GM21529 (cell line): ENCODE results near the gene TENM4.
A peak's percentile ranks its signal among the peaks of the same experiment; 100 is the strongest.
"Not testable (repeated sequence)": the region's sequence is repeated elsewhere in the genome, so short reads cannot be mapped to it uniquely, and the experiment has no call there.

Experiments
- ATAC-seq: cut with Tn5 transposase; IDR thresholded peaks from one replicate; pipeline ENCODE4 v1.9.1; 2021; ENCODE audit not compliant: unreplicated experiment

The TENM4 gene

DNA sequence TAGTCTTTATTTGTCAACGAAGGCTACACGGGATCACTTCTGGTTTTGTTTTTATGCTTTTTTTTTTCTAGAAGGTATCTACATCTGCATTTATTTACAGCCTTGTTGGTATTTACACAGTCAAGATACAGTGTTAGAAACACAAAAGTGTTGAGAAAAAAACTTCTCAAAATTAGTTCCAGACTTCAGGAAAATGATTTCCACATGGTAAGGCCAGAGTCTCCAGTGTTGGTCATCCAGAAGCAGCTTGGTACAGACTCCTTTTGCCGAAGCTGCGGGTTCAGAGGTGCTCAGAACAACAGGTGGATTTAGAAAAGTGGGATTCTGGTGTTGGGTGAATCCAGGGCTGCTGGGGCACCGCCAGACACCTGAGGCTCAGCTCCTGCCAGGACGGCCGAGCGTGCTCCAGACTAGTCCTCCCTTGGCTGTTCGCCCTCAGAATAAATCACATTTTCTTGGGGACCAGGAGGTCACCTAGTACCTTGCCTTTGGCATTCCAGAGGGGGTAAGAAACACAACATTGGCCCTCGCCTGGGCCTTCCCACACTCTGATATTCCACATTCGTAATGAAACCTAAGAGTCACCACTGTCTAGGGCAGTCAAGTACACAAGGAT, 787.4 kb downstream of the TENM4 start:
- ATAC-seq = no peak

- no peak for ATAC-seq
Measured at GRCh38 chr11:78652843-78653239, 788.0 kb downstream of the TENM4 start.

DNA sequence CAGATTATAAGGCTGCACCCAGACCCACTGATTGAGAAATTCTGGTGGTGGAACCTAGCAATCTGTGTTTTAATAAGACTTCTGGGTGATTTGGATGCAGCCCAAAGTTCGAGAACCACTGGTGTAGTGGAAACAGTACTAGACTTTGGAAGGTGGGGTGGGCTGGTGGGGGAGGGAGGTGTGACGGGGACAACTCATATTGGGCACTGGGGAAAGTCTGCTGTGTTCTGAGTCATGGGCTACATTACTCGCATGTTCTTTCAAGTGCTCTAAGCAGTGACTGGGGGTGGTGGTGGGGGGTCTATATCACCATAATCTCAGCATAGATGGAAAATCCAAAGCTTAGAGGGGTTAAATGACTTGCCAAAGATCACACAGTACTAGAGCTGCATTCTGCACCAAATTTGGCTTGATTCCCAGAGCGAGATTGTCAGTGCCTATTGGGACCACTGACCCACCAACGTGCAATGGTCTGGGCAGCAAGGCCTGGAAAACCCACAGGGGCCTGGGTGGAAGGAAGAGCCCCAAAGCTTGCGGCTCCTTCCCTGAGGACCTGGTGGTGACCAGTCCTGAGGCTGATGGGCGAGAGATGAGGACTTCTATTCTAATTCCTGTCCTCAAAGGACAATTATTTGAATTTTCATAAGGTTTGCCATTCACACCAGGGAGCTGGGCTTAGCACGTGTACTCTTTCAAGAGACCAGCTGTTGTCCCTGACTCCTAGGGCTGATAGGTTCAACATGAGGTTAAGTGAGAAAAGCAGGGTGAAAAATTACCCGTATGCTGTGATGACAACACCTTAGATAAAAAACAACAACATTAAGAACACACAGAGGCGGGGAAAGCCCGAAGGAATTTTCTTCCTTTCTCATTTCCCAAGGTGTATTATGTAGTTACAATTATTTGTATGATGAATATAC, 788.6 kb downstream of the TENM4 start:
- ATAC-seq = no peak

DNA sequence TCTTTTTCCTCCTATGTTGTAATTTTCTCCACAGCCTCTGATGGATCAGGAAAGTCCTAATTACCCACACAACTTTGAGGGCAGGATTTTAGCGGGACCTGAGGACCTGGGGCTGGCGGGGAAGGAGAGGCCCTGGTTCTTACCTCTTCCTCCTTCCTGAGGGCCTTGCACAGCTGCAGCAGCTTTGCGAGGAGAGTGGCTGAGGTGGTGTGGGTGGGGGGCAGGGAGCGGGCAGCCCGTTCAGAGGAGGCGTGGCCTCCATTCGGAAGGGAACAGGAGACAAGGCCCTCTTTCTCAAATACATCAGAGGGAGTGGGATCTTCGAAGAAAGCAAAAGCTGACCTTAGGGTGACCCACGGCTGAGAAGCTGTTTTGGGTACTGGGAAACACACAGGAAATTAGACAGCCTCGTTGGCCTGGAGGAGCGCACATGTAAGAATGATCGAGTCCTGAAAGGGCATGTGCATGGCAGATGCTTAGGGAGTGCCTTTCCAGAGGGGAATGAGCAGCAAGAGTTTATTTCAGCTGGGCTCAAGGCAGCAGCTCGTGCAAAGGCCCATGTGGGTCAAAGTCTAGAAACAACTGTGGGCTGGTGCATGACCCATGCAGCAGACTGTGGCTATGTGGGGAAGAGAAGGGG, 789.6 kb downstream of the TENM4 start:
- no peak for ATAC-seq

GRCh38 chr11:78649361-78650215, 791.2 kb downstream of the TENM4 start:
- ATAC-seq = no peak

GRCh38 chr11:78647986-78648875, 792.6 kb downstream of the TENM4 start:
- ATAC-seq = no peak

GRCh38 chr11:78647266-78647915, 793.4 kb downstream of the TENM4 start:
- no peak for ATAC-seq

GRCh38 chr11:78646564-78647185, 794.2 kb downstream of the TENM4 start:
- peak; percentile 55 for ATAC-seq

GRCh38 chr11:78645226-78646202, 795.3 kb downstream of the TENM4 start:
- ATAC-seq = peak; percentile 91

DNA sequence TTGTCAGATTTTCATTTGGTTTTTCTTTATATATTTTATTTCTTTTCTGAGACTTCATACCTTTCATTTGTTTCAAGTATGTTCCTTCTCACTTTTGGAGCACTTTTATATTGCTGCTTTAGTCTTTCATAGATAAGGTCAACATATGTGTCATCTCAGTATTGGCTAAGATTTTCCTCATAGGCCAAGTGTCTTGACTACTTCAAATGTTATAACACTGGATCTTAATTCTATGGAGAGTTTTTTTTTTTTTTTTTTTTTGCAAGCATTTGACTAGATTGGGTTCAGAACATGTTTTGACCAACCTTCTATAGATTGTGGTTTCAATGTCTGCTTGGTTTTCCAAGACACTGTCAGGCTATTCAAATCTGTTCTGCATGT, 797.2 kb downstream of the TENM4 start:
- ATAC-seq = no peak

DNA sequence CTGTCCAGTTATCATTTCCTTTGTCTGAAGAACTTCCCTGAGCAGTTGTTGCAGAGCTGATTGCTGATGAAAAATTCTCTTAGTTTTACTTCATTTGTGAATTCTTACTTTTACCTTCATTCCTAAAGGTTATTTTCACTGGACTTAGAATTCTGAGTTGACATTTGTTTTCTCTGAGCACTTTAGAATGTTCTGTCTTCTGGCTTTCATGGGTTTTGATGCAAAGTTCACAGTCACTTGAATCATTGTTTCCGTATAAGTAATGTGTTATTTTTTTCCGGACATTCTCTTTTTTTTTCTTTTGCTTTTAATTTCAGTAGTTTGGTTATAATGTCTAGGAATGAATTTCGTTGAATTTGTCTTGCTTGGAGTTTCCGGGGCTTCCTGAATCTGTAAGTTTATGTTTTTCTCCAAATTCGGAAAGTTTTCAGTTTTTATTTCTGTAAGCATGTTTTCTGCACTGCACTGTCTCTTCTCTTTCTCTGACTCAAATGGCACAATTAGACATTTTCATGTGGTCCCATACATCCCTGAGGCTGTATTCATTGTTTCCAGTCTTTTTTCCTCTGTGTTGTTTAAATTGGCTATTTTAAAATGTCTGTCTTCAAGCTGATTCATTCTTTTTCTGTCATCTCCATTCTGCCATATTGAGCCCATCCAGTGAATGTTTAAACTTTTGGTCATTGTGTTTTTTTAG, 797.7 kb downstream of the TENM4 start:
- ATAC-seq = no peak

DNA sequence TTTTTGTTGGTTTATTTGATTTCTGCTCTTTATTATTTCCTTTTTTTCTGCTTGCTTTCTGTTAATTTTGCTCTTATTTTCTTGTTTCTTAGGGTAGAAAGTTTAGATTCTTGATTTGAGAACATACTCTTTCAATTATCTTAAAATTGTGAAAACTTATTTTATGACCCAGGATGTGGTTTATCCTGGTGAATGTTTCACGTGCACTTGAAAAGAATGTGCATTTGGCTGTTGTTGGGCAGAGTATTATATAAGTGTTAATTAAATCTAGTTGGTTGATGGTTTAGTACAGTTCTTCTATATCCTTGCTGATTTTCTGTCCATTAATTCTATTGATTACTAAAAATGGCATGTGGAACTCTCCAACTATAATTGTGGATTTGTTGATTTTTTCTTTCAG, 799.3 kb downstream of the TENM4 start:
- ATAC-seq = no peak

DNA sequence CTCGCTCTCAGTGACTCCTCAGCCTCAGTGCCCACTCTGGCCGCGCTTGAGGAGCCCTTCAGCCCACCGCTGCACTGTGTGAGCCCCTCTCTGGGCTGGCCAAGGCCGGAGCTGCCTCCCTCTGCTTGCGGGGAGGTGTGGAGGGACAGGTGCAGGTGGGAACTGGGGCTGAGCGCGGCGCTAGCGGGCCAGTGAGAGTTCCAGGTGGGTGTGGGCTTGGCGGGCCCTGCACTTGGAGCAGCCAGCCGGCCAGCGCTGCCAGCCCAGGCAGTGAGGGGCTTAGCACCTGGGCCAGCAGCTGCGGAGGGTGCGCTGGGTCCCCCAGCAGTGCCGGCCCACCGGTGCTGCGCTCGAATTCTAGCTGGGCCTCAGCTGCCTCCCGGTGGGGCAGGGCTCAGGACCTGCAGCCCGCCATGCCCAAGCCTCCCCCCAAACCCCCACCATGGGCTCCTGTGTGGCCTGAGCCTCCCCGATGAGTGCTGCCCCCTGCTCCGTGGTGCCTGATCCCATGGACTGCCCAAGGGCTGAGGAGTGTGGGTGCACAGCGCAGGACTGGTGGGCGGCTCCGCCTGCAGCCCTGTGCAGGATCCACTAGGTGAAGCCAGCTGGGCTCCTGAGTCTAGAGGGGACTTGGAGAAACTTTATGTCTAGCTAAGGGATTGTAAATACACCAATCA, 802.0 kb downstream of the TENM4 start:
- no peak for ATAC-seq

GRCh38 chr11:78637527-78637926, 803.3 kb downstream of the TENM4 start:
- not testable (repeated sequence) for ATAC-seq

DNA sequence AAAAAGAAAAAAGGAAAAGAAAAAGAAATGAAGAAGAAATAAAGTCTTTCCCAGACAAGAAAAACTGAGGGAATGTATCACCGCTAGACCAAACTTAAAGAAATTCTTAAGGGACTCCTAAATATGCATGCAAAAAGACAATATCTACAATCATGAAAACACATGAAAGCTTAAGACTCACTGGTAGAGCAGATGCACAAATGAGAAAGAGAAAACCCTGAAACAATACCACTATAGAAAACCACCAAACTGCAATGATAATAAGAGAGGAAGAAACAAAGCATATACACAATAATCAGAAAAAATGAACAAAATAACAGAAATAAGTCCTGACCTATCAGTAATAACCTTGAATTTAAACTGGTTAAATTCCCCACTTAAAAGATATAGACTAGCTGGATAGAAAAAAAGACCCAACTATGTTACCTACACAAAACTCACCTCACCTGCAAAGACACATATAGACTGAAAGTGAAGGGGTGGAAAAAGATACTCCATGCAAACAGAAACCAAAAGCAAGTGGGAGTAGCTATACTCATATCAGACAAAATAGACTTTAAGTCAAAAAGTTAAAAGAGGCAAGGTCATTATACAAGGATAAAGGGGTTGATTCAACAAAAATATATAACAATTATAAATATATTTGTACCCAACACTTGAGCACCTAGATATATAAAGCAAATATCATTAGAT, 804.9 kb downstream of the TENM4 start:
- ATAC-seq = peak; percentile 52
